ENCODE data around the gene KAT2A.
"Not testable (repeated sequence)": the region's sequence is repeated elsewhere in the genome, so short reads cannot be mapped to it uniquely, and the experiment has no call there.

Gene KAT2A

DNA sequence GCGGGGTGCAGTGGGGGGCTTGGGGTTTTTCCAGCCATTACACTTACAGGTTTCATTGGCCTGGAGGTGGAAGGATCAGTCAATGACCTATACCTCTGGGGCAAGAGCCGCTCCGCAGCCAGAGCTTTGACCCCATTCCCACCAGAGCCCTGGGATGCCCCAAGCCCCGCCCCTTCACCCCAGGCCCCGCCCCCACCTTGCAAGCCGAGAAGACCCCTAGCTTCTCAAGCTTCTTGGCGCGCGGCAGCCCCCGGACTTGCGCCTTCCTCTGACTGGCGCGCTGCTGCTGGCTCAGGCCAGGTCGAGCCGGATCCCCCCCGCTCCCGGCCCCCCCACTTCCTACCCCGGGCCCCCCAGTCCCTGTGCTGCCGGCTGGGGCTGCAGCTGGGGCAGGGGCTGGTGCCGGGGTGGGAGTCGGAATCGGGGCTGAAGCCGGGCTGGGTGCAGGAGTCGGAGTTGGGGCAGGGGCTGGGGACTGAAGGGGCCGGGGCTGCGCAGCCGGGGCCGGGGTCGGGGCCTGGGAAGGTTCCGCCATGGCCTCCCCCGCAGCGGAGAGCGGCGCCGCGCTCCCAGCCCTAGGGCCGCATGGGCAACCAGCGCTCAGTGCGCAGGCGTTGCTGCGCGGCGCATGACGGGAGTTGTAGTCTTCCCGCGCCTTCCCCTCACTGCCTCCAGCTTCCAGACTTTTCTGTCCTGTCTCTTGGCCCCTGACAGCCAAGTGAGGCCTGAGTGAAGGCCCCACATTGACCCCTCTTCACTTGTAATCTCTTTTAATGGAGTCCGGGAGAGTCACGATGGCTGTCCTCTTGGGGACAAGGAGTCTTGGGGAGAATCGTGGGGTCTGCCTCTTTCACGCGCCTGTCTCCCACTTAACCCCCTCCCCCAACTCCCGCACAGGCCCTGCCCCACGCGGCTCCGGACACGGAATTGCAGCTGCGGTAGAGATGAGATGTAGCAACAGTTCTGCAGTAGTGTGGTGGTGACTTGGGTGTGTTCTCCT is at the start of gene KAT2A:
KAT2A (minus strand) TSS at position 598 of the 1,000 bp plus-strand sequence; CDS start at position 535, 63 bp downstream.
- Histone ChIP-seq H3K4me1 (ENCODE audit: insufficient read depth, low read length) (peaks cover 11% of the 10 kb centered on the region), H3K36me3 (ENCODE audit: insufficient read depth, low read length) (peaks cover 4% of the 10 kb centered on the region; the same call in 1 of the 2 replicates), H3K9ac (ENCODE audit: low read depth, low read length) (peak within 1 kb of the TSS; percentile 37), H3K9me3 (ENCODE audit: control insufficient read depth, insufficient read depth, low read length) (no peaks in the 10 kb centered on the region)

DNA sequence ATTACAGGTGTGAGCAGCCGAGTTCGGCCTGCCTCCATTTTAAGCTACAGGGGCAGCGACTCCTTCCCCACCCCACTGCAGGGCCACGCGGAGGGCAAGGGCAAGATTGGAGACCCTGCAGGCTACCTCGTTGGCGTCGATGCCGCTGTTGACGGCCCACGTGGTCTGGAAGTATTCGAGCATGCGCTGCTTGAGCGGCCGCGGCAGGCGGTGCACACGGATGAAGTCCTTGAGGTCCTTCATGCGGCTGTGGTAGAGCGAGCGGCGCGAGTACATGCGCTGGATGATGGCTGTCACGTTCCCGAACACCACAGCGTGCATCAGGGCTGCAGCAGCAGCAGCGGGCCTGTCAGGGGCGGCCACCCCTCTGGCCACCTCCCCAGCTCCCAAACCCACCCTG is 48.2 kb upstream of the KAT2A start:
- no peaks in the 10 kb centered on the region for H3K9me3 ChIP-seq (ENCODE audit: control insufficient read depth, insufficient read depth, low read length)
- H3K9ac ChIP-seq (ENCODE audit: low read depth, low read length), result no peak overlapping the region
- no peaks in the 10 kb centered on the region for H3K4me1 ChIP-seq (ENCODE audit: insufficient read depth, low read length)
- H3K36me3 ChIP-seq (ENCODE audit: insufficient read depth, low read length), result no peaks in the 10 kb centered on the region

DNA sequence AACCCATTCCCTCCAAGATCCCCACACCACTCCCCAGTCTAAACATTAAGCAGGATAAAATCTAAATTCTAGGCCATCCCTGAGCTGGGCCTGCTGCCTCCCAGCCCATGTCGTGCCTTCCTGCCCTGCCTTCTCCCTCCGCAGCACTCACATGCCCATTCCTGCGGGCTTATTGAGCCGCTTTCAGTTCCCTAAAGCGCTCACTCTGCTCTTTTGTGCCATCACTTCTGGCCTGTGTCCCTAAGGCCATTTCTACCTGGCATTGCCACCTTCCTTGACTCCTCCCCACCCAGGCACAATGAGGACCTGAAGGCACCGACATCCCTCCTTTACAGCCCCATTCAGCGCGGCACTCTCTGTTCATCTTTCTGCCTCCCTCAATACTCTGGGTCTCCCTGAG is 46.6 kb upstream of the KAT2A start:
- Histone ChIP-seq H3K9me3 (ENCODE audit: control insufficient read depth, insufficient read depth, low read length) (no peaks in the 10 kb centered on the region), H3K9ac (ENCODE audit: low read depth, low read length) (no peak overlapping the region), H3K36me3 (ENCODE audit: insufficient read depth, low read length) (no peaks in the 10 kb centered on the region), H3K4me1 (ENCODE audit: insufficient read depth, low read length) (no peaks in the 10 kb centered on the region; the same call in 1 of the 2 replicates)

DNA sequence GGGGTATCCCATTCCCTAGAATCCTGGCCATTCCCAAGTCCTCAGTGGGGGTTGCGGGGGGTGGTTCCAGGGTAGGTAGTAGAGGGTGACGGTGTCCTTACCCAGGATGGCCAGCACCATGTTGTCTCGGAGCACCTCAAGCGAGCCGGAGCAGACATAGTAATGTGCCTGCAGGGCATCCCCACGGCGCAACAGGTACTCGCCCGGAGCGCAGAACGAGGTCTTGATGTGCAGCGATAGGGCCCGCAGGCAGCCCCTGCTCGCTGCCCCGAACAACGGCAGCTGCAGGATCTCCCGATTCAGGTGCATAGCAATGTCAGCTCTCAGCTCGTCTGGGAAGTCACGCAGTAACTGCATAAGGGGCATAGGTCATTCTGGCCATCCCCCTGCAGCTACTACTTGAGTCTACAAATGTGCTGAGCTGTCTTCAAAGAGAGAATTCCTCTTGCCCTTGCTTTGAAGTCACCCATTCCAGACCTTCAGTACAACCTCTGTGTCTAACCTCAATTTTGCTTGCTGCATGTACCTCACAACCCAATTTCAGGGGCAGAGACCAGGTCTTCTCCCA is 45.1 kb upstream of the KAT2A start:
- no peaks in the 10 kb centered on the region for H3K9me3 ChIP-seq (ENCODE audit: control insufficient read depth, insufficient read depth, low read length)
- H3K36me3 ChIP-seq (ENCODE audit: insufficient read depth, low read length), result no peaks in the 10 kb centered on the region
- H3K9ac ChIP-seq (ENCODE audit: low read depth, low read length), result no peak overlapping the region
- H3K4me1 ChIP-seq (ENCODE audit: insufficient read depth, low read length), result no peaks in the 10 kb centered on the region; the same call in 1 of the 2 replicates

DNA sequence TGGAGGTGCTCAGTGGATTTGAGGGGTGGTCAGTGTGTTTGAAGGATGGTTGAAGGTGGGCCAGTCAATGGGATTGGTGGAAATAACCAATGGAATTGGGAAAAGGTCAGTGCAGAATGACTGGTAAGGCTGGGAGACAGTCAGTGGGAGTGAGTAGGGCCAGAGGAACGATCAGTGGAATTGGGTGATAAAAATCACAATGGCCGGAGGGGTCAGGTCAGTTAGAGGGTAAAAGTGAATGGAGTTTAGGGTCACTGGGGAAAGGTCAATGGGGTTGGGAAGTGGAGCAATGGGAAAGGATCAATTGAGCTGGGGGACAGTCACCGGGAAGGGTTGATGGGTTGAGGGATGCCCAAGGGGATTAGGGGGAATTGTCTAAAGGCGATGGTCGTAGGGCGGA is 44.6 kb upstream of the KAT2A start:
- H3K4me1 ChIP-seq (ENCODE audit: insufficient read depth, low read length), result no peaks in the 10 kb centered on the region; the same call in 1 of the 2 replicates
- no peaks in the 10 kb centered on the region for H3K36me3 ChIP-seq (ENCODE audit: insufficient read depth, low read length)
- H3K9ac ChIP-seq (ENCODE audit: low read depth, low read length), result no peak overlapping the region
- H3K9me3 ChIP-seq (ENCODE audit: control insufficient read depth, insufficient read depth, low read length), result no peaks in the 10 kb centered on the region

DNA sequence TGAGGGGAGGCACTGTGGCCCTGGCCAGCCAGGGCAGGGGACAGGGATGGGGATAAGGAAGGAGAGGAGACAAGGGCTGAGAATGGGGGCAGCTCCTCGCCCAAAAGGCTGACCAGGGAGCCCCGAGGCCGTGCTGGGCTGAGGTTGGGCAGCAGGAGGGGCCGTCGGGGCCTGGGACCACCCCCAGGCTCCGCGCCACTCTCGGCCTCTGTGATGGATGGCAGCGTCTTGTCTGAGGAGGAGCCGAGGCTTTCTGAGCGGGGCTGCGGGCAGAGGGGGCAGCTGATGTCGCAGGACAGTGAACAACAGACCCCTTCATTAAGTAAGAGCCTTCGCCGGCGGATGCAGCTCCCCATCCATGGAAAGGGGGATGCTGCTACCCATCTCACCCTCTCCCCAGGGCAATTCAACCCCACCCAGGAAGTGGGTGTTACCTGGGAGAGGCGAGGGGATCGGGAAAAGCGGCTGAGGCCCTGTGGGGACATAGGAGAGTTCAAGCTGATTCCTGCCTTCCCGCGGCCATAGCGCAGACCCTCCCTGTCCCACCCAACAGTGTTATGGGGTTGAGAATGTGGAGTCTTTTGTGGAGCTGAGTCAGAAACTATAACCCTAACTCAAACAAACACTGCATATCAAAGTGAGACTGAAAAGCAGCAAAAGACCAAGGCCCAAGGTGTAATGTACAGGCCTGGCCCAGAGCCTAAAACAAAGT is 42.7 kb upstream of the KAT2A start:
- H3K9ac ChIP-seq (ENCODE audit: low read depth, low read length), result no peak overlapping the region
- no peaks in the 10 kb centered on the region; the same call in 1 of the 2 replicates for H3K4me1 ChIP-seq (ENCODE audit: insufficient read depth, low read length)
- no peaks in the 10 kb centered on the region for H3K36me3 ChIP-seq (ENCODE audit: insufficient read depth, low read length)
- no peaks in the 10 kb centered on the region for H3K9me3 ChIP-seq (ENCODE audit: control insufficient read depth, insufficient read depth, low read length)

DNA sequence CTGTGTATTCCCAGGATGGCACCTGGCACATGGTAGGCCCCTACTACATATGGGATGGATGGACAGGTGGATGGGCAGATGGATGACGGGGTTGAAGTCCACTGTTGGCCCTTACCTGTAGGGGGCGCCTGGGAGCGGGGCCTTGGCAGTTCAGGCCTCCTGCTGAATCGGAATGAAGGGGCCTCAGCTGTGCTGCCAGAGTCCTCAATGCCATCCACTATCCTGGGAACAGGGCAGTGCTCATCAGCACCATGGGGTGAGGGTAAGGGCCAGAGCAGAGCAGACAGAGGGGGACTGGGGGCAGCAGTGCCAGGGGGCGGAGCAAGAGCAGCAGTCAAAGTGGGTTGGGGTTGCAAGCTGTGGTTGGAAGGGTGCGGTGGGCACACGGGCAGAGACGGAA is 41.9 kb upstream of the KAT2A start:
- H3K9me3 ChIP-seq (ENCODE audit: control insufficient read depth, insufficient read depth, low read length), result no peaks in the 10 kb centered on the region
- H3K36me3 ChIP-seq (ENCODE audit: insufficient read depth, low read length), result no peaks in the 10 kb centered on the region
- H3K4me1 ChIP-seq (ENCODE audit: insufficient read depth, low read length), result no peaks in the 10 kb centered on the region; the same call in 1 of the 2 replicates
- no peak overlapping the region for H3K9ac ChIP-seq (ENCODE audit: low read depth, low read length)

DNA sequence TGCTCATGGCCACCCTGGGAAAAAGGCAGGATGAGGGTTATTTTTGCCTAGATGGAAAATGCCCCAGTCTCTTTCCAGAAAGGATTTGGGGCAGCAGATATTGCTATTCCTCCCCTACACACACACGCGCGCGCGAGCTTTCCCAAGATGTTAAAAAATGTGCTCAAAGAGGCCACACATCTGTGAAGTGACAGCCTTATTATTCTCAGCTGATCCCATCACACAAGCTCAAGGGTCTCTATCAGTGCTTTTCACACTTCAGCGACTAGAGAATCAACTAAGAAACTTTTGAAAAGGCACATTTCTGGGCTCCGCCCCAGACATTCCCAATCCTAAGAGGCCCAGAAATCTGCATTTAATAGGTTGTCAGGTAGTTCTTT is 39.4 kb upstream of the KAT2A start:
- Histone ChIP-seq H3K4me1 (ENCODE audit: insufficient read depth, low read length) (no peaks in the 10 kb centered on the region; the same call in 1 of the 2 replicates), H3K36me3 (ENCODE audit: insufficient read depth, low read length) (no peaks in the 10 kb centered on the region), H3K9me3 (ENCODE audit: control insufficient read depth, insufficient read depth, low read length) (no peaks in the 10 kb centered on the region), H3K9ac (ENCODE audit: low read depth, low read length) (no peak overlapping the region)

DNA sequence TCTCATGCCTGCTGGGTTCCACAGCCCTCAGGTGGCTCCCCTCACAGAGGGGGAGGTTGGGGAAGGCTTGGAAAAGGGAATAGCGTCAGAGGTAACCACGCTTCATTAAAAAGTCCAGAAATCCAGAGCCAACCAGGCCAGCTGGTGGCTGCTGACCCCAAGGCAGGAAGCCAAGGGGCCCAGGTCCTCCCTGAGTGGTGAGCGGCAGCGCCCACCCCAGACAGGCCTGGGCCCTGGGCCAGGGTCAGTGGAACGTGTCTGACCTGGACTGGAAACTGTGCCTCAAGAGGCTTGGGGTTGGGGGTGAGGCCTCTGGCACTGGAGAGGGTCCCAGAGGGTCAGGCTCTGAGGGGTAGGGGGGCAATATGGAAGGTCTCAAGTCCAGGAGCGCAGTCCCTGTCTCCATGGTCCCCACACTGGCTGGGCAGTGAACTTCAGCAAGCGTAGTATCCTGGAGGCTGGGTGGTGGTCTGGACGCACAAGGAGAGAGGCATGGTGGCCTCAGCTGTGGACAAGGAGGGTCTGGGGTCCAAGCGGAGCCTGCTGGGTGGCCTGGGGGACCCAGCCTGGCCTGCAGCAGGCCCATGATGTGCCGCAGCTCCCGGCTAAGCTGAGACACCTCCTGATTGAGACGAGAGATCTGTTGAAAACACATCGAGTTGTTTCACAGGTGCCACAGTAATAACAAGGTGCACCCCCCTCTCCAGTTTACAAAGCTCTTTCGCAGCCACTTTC is 38.8 kb upstream of the KAT2A start:
- Histone ChIP-seq H3K4me1 (ENCODE audit: insufficient read depth, low read length) (no peaks in the 10 kb centered on the region; the same call in 1 of the 2 replicates), H3K36me3 (ENCODE audit: insufficient read depth, low read length) (no peaks in the 10 kb centered on the region), H3K9ac (ENCODE audit: low read depth, low read length) (no peak overlapping the region), H3K9me3 (ENCODE audit: control insufficient read depth, insufficient read depth, low read length) (no peaks in the 10 kb centered on the region)

DNA sequence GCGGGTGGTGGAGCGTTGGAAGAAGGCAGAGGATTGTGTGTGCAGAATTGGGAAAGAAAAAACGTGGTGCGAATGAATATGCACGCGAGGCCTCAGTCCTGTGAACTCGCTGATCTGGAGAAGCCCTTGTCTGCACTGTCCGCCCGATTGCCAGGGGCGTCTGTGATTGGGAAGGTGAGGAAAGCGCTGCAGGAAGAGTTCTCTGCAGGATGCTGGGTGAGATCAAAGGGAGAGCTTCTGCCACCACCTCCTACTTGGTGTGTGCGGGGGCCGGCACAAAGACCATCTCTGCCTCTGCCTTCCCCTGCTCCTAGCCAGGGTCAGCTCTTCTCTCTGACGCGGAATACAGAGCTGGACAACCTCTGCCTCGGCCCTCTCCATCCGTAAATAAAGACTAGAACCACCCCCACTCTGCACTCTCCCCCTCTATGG is 34.5 kb upstream of the KAT2A start:
- H3K9ac ChIP-seq (ENCODE audit: low read depth, low read length), result peak overlapping the region; percentile 56

DNA sequence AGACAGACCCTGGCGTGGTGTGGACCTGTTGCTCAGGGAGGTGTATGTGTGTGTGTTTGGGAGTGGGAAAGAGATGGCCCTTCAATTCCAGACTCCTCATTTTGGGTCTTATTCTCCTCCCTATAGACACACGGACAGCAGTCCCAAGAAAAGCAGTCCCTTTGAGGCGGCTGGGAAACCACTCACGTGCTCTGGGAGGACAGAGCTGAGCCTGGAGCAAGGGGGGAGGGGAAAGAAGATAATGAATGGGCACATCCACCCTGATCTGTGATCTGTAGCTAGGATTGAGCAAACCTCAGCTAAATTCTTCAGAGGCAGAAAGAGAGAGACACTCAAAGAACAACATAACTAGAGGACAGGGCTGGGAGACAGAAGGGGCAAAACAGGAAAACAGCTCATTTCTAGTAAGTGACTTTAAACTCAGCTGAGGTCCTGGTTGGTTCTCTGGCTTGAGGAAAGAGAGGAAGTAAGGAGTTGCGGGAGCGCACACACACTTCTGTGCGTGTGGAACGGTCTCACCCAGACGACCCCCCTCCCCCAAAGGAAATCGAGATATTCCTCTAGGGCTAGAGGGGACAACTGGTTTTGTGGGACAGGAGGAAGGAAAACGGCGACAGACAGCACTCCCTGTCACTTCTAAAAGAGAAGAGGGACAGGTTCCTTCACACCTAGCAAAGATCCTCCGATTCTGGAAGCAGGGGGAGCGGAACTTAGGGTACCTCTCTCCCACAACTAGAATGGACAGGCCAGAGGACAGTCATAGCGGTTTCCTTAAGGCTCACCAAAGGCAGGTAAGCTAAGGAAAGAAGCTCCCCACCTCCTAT is 33.0 kb upstream of the KAT2A start:
- Histone ChIP-seq H3K36me3 (ENCODE audit: insufficient read depth, low read length) (no peaks in the 10 kb centered on the region; the same call in 1 of the 2 replicates), H3K9me3 (ENCODE audit: control insufficient read depth, insufficient read depth, low read length) (no peaks in the 10 kb centered on the region), H3K4me1 (ENCODE audit: insufficient read depth, low read length) (peaks cover 7% of the 10 kb centered on the region; the same call in 1 of the 2 replicates), H3K9ac (ENCODE audit: low read depth, low read length) (peak overlapping the region; percentile 80)

More for the DNA sequence above, 34.5 kb upstream of the KAT2A start:
- H3K36me3 ChIP-seq (ENCODE audit: insufficient read depth, low read length), result no peaks in the 10 kb centered on the region; the same call in 1 of the 2 replicates
- H3K4me1 ChIP-seq (ENCODE audit: insufficient read depth, low read length), result peaks cover 7% of the 10 kb centered on the region; the same call in 1 of the 2 replicates
- H3K9me3 ChIP-seq (ENCODE audit: control insufficient read depth, insufficient read depth, low read length), result no peaks in the 10 kb centered on the region

DNA sequence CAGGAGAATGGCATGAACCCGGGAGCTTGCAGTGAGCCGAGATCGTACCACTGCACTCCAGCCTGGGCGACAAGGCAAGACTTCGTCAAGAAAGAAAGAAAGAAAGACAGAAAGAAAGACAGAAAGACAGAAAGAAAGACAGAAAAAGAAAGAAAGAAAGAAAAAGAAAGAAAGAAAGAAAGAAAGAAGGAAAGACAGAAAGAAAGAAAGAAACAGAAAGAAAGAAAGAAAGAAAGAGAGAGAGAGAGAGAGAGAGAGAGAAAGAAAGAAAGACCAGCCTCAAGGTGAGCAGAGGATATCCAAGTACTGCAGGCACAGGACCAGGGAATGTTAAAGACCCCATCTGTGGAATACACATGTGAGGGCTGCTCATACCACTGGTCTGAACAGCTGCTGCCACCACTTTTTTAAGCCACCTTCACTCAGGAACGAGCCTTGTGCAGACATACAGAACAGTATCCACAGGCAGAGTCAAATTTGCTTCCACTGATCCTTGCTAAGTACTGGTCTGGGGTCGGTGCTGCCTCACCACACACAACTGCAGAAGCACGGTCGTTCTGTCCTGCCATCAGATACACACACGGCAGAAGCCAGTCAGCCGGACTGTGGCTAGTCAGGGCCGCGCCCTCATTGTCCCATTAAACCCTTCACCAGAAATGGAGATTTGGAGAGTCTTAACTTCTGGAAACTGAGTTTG is 25.9 kb upstream of the KAT2A start:
- no peaks in the 10 kb centered on the region; the same call in 1 of the 2 replicates for H3K36me3 ChIP-seq (ENCODE audit: insufficient read depth, low read length)
- H3K9ac ChIP-seq (ENCODE audit: low read depth, low read length), result no peak overlapping the region
- no peaks in the 10 kb centered on the region for H3K9me3 ChIP-seq (ENCODE audit: control insufficient read depth, insufficient read depth, low read length)
- H3K4me1 ChIP-seq (ENCODE audit: insufficient read depth, low read length), result no peaks in the 10 kb centered on the region

DNA sequence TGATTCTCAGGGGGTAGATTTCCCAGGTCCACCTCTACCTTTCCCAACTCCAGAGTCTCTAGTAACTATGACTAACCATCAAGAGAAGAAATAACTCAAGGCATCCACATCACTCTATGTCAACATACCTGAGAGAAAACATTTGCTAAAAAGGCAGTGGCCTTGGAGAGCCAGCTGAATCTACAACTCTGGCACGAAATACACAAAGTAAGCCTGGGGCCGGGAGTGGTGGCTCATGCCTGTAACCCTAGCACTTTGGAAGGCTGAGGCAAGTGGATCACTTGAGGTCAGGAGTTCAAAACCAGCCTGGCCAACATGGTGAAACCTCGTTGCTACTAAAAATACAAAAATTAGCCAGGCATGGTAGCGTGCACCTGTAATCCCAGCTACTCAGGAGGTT is 22.0 kb upstream of the KAT2A start:
- not testable (repeated sequence) for H3K9me3 ChIP-seq (ENCODE audit: control insufficient read depth, insufficient read depth, low read length); H3K36me3 ChIP-seq (ENCODE audit: insufficient read depth, low read length); H3K9ac ChIP-seq (ENCODE audit: low read depth, low read length); H3K4me1 ChIP-seq (ENCODE audit: insufficient read depth, low read length)

All from ES-I3 (cell line).